HG03457 (cell line): ENCODE data around the gene CNNM2.

Experiments used
- ATAC-seq: cut with Tn5 transposase; IDR thresholded peaks from one replicate; pipeline ENCODE4 v1.9.1; 2021; ENCODE audit warnings: moderate number of reproducible peaks; ENCODE audit not compliant: unreplicated experiment

The CNNM2 gene

GRCh38 chr10:102917962-102918816 is at the start of gene CNNM2:
Gene CNNM2, plus strand, starts transcription at chr10:102918294. Its CDS starts 187 bp downstream, at chr10:102918481.
- ATAC-seq: peak; percentile 82

DNA sequence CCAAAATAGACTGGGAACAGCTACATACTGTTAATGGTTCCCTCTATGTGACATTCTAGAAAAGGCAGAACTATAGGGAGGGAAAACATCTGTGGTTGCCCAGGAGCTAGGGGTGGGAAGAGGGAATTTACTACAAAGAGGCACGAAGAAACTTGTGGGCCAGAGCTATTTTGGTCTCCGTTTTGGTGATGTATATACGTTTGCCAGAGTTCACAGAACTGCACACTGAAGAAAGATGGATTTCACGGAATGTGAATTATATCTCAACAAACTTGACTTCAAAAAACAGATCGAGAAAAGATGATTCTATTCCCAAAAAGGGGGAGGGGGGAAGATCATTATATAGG is 49.2 kb upstream of the CNNM2 start:
- ATAC-seq: no peak

DNA sequence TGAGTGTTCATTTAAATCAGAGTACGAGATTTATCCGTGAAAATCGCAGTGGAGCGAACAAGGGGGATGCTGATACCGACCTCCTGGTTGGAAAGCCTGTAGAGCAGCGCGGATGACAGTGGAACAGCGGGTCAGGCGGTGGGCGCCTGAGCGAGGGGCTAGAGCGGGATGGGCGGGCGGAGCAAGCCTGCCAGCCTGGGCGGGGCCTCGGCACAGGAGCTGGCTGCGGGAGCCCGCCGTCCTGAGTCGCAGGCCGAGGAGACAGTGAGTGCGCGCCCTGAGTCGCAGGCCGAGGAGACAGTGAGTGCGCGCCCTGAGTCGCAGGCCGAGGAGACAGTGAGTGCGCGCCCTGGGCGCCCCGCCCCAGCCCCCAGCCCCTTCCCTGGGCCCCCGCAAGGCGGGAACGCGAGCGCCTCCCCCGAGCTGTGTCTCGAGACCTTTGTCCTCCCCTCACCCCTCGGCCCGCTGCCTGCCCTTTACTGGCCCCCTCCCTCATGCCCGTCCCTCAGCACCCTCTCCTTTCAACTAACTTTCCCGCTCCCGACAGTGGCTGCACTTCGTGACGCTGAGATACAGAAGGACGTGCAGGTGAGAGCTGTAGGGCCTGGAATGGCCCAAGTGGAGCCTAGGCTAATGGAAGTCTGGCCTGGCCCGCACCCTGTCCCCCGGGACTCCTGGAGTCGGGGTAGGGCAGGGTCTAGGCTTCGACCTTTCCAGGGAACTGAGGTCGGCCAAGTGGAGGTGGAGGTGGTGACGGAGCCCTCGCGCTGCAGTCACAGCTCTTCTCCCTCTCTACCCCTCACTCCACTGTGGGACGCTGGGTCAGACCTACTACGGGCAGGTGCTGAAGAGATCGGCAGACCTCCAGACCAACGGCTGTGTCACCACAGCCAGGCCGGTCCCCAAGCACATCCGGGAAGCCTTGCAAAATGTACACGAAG is 48.6 kb upstream of the CNNM2 start, which contains the start of gene AS3MT:
Gene AS3MT (plus strand): TSS at position 213 of the 941 bp plus-strand sequence. CDS start 123 bp downstream, at position 336.
- no peak for ATAC-seq

DNA sequence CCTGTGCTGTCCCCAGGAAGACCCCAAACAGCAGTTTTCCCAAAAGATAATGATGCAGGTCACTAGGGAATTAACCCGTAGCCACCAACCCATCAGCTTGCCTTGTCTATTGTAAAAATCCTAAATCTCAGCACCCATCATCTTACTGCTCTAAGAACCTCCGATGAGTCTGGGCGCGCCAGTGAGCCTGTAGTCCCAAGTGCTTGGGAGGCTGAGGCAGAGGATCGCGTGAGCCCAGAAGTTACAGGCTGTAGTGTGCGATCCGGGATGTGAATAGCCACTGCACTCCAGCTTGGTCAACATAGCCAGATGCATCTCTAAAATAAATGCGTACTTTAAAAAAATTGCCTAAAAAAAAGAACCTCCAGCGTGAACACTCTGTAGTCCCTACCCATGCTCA is 47.9 kb upstream of the CNNM2 start:
- no peak for ATAC-seq

DNA sequence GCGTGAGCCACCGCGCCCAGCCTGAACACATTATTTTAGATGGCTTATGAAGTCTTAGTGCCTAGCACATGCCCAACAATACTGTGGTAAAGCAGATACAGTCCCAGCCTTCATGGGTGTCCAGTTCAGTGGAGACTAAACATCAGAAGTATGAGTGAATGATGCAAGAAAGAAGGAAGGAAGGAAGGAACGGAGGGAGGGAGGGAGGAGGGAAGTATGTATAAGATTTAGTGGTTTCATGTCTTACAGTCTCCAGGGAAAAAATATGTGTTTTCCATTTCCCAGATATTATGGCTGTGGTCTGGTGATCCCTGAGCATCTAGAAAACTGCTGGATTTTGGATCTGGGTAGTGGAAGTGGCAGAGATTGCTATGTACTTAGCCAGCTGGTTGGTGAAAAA is 45.9 kb upstream of the CNNM2 start:
- no peak for ATAC-seq

GRCh38 chr10:102876747-102877153 is 41.3 kb upstream of the CNNM2 start:
- ATAC-seq: no peak

DNA sequence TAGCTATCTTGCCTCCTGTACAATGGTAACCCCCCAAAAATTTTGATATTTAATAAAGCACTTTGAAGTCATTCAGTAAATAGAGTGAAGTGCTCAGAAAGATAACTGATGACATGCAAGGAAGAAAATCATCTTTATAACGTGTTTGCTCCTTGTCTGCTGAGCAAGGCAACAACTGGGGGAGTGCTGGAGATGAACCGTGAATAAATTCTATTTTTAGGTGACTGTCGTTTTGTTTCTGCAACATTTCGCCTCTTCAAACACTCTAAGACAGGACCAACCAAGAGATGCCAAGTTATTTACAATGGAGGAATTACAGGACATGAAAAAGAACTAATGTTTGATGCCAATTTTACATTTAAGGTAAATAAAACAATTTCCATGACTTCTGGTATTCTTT is 39.5 kb upstream of the CNNM2 start:
- no peak for ATAC-seq

DNA sequence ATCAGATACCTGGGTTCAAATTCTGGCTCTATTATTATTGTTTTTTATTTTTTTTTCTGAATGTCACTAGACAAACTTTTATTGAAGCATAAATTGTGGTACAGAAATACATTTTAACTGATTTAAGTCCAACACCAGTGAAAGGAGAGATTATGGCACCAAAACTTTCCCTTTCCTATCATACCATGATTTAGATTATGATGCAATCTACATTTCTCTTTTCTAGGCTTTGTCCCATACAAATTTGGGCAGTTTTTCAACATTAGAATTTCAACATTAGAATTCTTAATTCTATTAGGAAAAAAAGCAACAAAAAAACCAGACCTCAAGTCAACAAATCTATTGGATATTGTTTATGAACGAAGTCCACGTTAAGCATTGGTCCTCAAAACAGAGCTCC is 37.8 kb upstream of the CNNM2 start:
- no peak for ATAC-seq

DNA sequence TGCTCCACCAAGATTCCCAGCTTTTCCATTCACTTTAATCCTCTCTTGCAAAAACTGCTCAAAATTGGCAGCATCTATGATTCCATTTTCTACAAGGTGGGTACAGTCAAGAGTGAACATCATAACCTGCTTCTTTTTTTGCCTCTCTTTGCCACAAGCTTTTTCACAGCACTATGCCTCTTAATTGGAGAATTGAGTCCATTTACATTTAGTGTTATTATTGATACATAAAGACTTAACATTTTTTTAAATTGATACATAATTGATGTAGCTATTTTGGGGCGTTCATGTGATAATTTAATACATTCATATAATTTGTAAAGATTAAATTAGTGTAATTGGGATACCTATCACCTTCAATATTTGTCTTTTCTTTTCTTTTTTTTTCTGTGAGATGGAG is 30.0 kb upstream of the CNNM2 start:
- ATAC-seq: no peak

DNA sequence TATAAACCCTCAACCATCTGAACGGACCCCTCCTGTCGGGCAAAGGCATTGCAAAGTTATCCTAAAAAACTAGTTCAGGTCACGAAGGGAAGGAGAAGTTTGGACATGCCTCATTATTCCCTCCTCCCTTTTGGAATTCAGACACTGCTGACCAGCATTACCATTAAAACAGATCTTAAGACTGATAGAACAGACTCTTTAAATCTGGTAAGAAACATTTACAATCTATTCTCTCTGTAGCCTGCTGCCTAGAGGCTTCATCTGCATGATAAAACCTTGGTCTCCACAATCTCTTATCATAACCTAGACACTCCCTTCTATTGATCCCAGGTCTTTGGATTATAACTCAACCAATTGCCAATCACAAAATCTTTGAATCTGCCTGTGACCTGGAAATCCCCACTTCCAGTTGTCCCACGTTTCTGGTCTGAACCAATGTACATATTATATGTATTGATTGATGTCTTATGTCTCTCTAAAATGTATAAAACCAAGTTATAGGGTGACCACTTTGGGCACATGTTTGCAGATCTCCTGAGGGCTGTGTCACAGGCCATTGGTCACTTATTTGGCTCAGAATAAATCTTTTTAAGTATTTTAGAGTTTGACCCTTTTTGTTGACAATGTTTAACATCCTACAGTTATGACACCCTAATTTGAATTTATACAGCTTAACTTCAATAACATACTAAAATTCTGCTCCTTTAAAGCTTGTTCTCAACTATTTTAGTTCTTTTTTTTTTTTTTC is 23.5 kb upstream of the CNNM2 start:
- no peak for ATAC-seq

- ATAC-seq: no peak
These were observed 18.1 kb upstream of the CNNM2 start for GRCh38 chr10:102900006-102900405.

GRCh38 chr10:102904346-102904745 is 13.7 kb upstream of the CNNM2 start:
- no peak for ATAC-seq

GRCh38 chr10:102906507-102906906 is 11.6 kb upstream of the CNNM2 start:
- no peak for ATAC-seq

GRCh38 chr10:102914781-102915180 is 3.3 kb upstream of the CNNM2 start:
- ATAC-seq: no peak

DNA sequence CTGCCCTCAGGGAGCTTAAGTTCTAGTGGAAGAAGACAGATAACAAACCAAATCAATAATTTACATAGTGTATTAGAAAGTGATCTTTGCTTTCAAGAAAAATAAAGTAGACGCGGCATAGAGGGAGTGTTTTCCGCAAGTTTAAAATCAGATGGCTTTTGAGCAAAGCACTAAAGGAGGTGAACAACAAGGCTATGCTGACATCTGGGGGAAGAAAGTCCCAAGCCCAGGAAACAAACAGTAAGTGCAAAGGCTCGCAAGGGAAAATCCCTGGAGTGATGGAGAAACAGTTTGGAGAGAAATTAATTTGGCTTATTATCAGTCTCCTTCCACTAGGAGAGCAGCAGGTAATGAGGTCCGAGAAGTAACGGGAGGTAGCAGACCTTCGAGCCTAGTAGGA is 1.9 kb upstream of the CNNM2 start:
- no peak for ATAC-seq

- ATAC-seq: peak; percentile 29
These were observed 656 bp upstream of the CNNM2 start for GRCh38 chr10:102917314-102917961.

- ATAC-seq: no peak
These were observed 737 bp downstream of the CNNM2 start for GRCh38 chr10:102918817-102919245.

GRCh38 chr10:102919246-102919959 is 1.3 kb downstream of the CNNM2 start:
- ATAC-seq: no peak

DNA sequence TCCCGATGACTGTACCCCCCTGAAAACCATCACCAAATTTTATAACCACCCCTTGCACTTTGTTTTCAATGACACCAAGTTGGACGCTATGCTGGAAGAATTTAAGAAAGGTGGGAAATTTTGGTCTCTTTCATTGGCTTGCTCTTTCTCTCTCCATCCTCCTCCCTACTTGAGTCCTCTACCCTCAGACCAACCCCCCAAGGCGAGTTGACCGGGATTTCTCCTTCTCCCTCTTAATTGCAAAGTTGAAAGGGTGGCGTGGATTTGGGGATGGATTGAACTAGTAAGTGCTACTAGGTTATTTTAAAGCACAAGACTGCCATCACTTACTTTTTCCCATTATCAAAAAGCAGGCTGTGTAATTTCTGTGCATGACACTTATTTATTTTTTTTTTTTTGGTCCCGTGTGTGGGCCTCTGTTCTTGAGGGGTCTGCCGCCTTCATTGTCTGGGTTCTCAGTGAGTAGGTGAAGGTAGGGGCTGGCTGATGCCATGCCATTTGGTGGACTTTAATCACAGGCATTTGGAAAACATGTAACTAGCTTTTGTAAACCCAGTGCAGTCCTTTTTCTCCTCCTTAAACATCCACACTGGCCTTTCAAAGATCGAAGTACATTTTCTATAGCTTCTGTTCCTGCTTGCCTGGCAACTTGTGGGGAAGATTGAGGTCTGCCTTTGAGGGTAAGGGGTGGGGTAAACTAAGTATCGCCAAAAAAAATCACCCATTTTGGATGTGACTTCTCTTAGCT is 2.1 kb downstream of the CNNM2 start:
- no peak for ATAC-seq
